SK-MEL-5 (cell line): ENCODE measurements around the gene FAM72B. TPM values are rescaled to one million over a fixed set of nuclear protein-coding genes. Genes with fewer than 3 reads are reported as not detected.
A peak's percentile ranks its signal among the peaks of the same experiment; 100 is the strongest.
"Not testable (repeated sequence)": the region's sequence is repeated elsewhere in the genome, so short reads cannot be mapped to it uniquely, and the experiment has no call there.

Source experiments
- DNase-seq: peaks from one replicate; pipeline ENCODE4 v3.0.0-alpha.2; 2016; ENCODE audit warnings: low read depth, low spot score
- in situ Hi-C: cut with HindIII; loops from 2 replicates; pipeline ENCODE4 v1.10.0; 2016; ENCODE audit warnings: low sequenced_read_pairs, high pct_unique_total_duplicates, low pct_unique_long_range_greater_than_20kb
- polyA plus RNA-seq, 2 experiments: library from polyadenylated mRNA; depleted of rRNA; stranded (reverse); fragments of >200 nt; gene quantifications; 2 replicates each; pipeline ENCODE4 v1.2.3, GENCODE V29; 2015
- total RNA-seq: library from RNA; depleted of rRNA; stranded (reverse); fragments of >200 nt; shearing (Covaris generic); gene quantifications from 2 replicates; pipeline ENCODE4 v1.2.3, GENCODE V29; 2014; rRNA removed

FAM72B gene
- 7.9 and 9.5 TPM in 2 replicates for total RNA-seq
- 12.7 and 14.3 TPM in 2 replicates for polyA plus RNA-seq (2015; cell fraction: cytosol; rRNA removed)
- 13.6 and 31.2 TPM in 2 replicates for polyA plus RNA-seq (2015; cell fraction: nucleus; rRNA removed)

DNA sequence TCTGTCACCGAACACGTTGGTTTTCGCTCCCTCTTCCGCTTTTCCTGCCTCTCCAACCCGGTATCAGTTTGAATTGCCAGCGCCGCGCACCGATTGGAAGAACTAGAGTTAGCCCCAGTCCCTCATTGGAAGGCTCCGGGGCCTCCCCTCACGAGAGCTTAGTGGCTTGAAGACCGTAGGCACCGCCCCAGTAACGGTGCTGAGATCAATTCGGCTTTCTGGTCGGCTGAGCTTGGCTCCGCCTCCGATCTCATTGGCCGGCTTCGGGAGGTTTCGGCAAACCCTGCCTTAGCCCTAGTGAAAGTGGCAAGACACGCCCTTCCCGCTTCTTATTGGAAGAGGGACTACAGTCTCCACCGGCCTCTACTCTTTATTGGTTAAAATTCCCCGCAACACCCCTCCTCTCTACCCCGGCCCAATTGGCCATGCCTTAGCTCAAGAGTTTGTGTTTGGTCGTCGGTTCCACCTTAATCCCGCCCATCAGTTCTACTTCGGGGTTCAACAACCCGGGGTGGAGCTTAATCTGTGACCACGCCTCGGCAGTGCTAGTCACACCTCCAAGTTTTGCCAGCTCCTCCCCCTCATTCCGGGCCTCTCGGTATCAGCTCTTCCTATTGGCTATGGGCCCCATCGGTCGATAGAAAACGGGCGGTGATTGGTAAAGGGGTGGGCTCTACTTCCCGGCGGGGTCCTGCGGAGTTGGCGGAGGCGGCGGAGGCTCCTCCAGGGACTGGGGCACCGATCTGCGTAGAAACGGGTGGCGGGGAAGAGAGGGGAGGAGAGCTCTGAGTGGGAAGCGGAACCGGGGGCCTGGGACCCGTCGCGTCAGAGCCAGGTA, at the start of gene FAM72B, which contains the start of gene SRGAP2C:
Gene FAM72B (minus strand): TSS at position 51 of the 838 bp plus-strand sequence. CDS start 851 bp downstream, outside the sequence.
Gene SRGAP2C (plus strand): TSS at position 686 of the 838 bp plus-strand sequence. CDS start 2,472 bp downstream, outside the sequence.
- in situ Hi-C loops = not testable (repeated sequence)
- peak; percentile 100 for DNase-seq

- in situ Hi-C loops = not testable (repeated sequence)
Measured at GRCh38 chr1:121232445-121233125, 48.4 kb upstream of the FAM72B start.

GRCh38 chr1:121230636-121231035, 46.5 kb upstream of the FAM72B start:
- DNase-seq, in situ Hi-C loops: not testable (repeated sequence)

More at GRCh38 chr1:121232445-121233125, 48.4 kb upstream of the FAM72B start:
- not testable (repeated sequence) for DNase-seq

- DNase-seq, in situ Hi-C loops: not testable (repeated sequence)
Measured at GRCh38 chr1:121227544-121228330, 43.6 kb upstream of the FAM72B start.

- DNase-seq, in situ Hi-C loops: not testable (repeated sequence)
Measured at GRCh38 chr1:121226925-121227324, 42.8 kb upstream of the FAM72B start.

DNA sequence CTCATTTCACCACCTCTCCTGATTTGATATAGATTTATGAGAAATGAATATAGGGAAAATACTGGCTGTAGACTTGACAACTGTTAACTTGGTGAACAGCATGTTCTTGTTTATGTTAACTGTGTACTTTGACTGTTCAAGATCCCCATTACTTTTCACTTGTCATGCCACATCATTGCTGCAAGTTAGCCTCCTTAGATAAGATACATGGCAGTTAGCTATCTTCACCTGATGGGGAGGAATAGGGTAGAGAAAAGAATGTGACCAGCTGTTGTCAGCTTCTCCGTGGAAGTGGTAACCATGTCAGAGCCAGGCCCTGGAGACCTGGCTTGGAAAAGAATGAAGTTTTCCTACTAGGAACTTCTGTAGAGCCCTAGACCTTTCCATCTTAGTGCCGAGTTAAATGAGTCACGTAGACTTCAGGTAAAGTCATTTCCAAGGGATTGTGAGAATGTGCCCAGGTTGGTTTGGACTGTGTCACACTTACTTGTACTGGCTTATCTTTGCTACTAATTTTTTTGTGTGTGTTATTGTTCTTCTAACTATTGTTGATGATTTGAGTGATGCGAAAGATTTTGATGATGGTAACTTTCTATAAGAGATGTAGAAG, 42.3 kb upstream of the FAM72B start:
- DNase-seq, in situ Hi-C loops: not testable (repeated sequence)

GRCh38 chr1:121224714-121225113, 40.6 kb upstream of the FAM72B start:
- in situ Hi-C loops, DNase-seq: not testable (repeated sequence)

DNA sequence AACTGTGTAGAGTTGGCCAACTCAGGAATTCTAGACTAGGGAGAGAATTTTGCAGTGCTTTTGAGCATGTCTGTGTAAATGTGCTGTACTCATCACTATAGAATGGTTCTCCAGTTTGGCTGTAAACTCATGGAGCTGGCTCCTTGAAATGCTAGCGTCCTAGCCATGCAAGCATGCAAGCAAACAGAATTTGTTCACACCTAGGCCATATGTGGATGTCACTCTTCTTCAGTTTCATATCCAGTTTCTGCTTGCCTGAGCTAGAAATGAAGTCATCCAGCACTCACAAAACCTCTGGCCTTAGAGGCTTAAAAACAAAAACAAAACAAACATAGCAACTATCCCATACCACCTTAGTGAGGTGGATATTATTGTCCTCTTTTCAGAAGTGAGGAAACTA, 37.6 kb upstream of the FAM72B start:
- DNase-seq, in situ Hi-C loops: not testable (repeated sequence)

DNA sequence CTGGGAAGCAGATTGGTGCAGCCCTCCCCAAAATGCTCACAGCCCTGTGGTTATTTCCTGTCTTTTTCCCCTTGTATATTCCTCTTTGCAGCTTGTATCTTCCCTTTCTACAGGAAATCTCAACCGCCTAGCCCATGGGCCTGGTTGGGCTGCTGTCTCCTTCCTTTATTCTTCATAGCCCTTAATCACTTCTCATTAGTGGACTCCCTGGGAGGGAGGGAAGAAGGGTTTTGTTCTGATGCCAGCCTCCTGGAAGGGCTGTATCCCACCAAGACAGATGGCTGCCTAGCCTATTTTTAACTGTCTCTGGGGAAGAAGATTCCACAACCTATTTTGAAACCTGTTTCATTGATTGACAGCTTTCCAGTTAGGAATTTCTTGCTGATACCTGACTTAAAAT, 32.5 kb upstream of the FAM72B start:
- in situ Hi-C loops, DNase-seq: not testable (repeated sequence)

DNA sequence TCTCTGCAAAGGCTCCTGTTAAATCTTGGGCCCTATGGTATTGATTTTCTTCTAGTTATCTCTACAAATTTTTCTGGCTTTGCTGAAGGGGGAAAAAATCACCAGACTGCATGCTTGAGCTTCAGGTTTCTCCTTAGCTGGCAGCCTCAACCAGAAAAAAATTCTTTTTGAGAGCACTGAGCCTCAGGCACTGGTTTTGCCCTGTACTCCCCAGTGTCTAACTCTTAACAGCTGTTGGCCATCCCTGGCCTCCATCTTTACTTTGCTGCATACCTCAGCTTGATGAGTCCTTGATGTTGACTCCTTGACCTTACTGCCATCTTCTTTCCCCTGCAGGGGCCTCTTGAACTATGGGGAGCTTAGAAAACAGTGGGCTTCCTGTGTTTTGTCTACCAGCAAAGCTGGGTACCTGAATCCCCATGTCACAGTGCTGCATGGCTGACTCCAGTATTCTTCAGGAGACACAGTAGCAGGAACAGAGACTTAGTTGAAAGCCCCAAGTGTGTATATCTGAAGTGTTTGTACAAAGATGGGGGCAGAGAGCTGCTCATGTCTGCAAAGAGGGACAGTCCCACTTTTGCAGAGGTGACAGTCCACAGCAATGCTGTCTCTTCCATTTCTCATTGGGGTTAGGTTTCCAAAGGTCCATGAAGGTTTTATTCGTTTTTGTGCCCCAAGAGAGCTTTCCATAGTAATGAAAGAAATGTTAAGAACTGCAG, 31.7 kb upstream of the FAM72B start:
- in situ Hi-C loops = not testable (repeated sequence)

GRCh38 chr1:121214544-121215156, 30.5 kb upstream of the FAM72B start:
- in situ Hi-C loops, DNase-seq: not testable (repeated sequence)

More for the DNA sequence above, 31.7 kb upstream of the FAM72B start:
- not testable (repeated sequence) for DNase-seq

DNA sequence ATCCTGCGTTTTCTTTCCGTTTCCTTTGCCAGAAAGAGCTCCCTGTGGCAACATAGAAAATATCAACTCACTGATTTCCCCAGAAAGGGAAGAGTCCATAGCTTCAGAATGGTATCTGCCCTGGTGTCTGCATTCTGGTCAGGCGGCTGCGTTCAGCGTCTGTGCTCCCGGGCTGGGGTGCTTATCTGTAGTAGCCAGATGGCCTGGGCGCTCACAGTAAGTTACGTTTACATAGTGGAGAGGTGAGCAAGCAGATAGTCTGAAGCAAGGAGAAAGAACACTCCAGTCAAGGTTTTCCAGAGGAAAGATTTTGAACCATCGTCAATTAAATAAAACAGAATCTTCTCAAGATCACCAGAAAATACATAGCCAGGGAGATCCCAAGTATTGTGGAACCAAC, 29.4 kb upstream of the FAM72B start:
- DNase-seq, in situ Hi-C loops: not testable (repeated sequence)

GRCh38 chr1:121210778-121211177, 26.6 kb upstream of the FAM72B start:
- in situ Hi-C loops, DNase-seq: not testable (repeated sequence)

DNA sequence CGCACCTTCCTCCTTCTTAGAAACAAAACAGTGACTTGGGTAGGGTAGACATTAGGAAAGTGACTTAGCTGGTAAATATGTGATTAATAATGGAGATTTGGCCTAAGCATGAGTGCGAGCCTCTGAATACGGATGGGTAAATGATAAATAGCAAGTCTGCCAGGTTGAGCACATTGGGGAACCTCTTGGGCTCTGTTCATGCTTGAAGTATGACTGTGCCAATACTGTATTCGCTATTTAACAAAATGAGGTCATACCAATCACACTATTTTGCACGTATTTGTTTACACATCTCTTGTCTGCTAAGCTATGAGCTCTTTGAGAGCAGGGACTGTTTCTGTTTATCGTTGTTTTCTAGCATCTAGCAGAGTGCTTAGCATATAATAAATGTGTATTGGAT, 24.2 kb upstream of the FAM72B start:
- in situ Hi-C loops = not testable (repeated sequence)

GRCh38 chr1:121207328-121207727, 23.2 kb upstream of the FAM72B start:
- in situ Hi-C loops = not testable (repeated sequence)
- peak; percentile 10 for DNase-seq

More for the DNA sequence above, 24.2 kb upstream of the FAM72B start:
- DNase-seq = not testable (repeated sequence)
